GM21390 (cell line): Measurements from ENCODE around the gene TP53TG5.

Experiments used
- ATAC-seq: cut with Tn5 transposase; IDR thresholded peaks from one replicate; pipeline ENCODE4 v1.9.1; 2021; ENCODE audit not compliant: unreplicated experiment

The TP53TG5 gene

DNA sequence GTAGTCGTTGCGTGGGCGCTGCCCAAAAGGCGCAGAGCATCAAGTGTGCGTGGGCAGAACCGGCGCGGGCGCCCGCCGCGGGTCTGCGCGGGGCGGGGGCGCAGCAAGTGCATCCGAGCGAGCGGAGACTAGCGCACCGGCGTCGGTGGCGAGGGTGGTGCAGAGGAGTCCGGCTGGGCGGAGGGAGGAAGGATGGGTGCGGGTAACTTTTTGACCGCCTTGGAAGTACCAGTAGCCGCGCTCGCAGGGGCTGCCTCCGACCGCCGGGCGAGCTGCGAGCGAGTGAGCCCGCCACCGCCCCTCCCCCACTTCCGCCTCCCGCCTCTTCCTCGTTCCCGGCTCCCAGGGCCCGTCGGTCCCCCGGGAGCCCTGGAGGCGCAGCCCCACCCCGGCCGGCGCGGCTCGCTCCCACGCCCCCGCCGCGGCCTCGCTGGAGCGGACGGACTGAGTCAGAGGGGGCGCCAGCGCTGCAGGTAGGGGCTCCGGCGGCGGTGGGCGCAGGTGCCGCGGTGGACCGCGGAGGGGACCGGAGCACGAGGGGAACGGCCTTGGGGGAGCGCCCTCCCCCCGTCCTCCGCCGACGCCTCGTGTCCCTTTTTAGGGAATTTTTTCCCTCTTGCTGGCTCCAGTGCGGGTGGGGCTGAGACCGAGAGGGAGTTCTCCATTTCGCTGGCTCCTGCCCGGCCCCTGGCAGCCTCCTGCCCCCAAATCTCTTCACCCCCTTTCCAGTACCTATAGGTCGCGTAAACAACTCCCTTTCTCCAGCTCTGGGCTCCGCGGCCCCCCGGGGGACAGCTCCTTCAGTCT lies 28.3 kb upstream of the TP53TG5 start:
- ATAC-seq = no peak

DNA sequence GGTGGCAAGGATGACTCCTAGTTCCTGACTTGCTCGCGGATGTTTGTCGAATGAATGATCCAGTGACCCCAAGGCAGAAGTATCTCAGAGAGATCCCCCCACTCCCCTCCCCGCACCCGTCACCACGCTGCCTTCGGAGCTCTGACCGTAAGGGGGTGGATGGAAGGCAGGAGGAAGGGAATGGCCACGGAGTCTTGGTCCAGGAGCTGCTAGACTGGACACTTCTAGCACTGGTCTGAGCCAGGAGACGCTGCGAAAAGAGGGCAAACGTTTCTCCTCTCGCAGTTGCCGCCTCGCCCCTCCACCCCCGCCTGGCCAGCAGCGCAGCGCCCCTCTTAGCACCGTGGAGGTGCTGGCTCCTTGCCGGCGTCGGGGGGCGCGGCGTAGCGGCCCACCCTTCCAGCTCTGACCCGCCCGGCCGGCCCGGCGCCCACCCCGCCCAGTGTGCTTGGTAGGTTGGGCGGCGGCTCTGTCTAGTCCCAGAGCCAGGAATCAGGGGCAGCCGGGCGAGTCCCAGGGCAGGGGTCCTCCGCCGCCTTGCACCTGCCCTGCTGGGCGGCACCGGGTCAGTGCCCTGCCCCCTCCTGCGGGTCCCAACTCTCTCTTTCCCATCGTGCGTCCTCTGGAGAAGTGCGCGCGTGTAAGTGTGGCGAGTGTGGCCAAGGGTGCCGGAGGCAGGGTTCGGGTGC lies 27.6 kb upstream of the TP53TG5 start:
- no peak for ATAC-seq

DNA sequence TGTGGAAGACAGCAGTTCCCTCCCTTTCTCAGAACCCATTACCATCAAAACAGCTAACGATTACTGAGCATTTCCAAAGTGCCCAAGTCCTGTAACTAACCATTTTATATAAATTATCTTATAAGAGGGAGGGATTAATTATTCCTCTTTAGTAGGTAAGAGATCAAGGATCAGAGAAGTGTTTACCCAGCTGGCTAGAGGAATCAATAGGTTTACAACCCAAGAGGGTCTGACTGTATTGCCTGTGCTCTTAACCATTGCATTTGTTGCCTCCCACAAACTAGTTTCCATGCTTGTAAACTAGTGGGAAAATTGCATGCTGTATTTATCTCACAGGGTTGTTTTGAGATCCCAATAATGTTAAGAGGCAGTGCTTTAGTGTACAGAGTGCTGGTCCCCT lies 26.3 kb upstream of the TP53TG5 start:
- no peak for ATAC-seq

DNA sequence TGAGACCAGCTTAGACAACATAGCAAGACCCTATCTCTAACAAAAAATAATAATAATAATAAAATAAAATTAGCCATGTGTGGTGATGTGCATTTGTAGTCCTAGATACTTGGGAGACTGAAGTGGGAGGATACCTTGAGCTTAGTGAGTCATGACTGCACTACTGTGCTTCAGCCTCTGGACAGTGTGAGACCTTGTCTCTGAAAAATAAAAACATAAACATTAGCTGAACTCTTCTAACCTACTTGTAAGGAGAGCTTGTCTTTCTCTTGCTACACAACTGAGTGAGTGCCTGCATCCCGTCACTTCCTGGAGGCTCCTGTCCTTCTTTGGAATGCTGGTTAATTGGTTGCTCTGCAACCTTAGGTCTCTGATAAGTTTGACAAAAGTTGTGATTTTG lies 24.8 kb upstream of the TP53TG5 start:
- no peak for ATAC-seq

DNA sequence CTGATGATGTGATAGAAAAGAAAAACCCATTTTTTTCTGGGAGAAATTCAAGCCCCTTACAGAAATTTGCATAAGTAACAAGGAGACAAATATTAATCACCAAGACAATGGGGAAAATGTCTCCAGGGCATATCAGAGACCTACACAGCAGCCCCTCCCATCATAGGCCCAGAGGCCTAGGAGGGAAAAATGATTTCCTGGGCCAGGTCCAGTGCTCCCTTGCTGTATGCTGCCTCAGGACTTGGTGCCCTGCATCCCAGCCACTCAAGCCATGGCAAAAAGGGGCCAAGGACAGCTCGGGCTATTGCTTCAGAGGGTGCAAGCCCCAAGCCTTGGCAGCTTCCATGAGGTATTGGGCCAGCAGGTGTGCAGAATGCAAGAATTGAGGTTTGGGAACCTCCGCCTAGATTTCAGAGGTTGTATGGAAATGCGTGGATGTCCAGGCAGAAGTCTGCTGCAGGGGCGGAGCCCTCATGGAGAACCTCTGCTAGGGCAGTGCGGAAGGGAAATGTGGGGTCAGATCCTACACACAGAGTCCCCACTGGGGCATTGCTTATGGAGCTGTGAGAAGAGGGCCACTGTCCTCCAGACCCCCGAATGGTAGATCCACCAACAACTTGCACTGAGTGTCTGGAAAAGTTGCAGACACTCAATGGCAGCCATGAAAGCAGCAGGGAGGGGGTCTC lies 22.4 kb upstream of the TP53TG5 start:
- no peak for ATAC-seq

DNA sequence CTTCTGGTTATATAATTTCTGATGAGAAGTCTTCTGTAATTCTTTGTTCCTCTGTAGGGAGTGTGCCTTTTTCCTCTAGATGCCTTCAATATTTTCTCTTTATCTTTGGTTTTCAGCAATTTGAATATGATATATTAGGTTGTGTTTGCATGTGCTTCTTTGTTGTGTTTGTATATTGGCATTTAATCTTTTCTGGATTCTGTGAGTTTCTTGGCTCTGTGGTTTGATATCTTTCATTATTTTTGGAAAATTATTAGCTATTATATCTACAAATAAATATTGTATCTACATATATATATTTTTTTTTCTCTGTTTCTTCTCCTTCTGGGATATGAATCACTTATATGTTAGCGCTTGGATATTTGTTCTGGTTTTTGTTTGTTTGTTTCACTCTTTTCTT lies 20.9 kb upstream of the TP53TG5 start:
- ATAC-seq = no peak

DNA sequence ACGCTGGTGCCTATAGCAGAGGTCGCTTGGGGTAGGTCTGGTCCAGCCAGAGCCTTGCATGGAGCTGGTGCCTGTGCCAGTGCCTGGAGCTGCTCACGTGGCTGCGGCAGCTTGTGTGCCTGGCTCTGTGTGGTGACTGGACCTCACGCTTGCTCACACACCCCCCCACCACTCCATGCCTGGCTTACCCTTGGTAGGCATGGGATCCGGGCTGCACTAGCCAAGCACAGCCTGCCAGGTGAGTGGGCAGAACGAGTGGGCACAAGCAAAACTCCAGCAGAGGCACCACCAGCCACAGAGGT lies 16.9 kb upstream of the TP53TG5 start:
- ATAC-seq = no peak

DNA sequence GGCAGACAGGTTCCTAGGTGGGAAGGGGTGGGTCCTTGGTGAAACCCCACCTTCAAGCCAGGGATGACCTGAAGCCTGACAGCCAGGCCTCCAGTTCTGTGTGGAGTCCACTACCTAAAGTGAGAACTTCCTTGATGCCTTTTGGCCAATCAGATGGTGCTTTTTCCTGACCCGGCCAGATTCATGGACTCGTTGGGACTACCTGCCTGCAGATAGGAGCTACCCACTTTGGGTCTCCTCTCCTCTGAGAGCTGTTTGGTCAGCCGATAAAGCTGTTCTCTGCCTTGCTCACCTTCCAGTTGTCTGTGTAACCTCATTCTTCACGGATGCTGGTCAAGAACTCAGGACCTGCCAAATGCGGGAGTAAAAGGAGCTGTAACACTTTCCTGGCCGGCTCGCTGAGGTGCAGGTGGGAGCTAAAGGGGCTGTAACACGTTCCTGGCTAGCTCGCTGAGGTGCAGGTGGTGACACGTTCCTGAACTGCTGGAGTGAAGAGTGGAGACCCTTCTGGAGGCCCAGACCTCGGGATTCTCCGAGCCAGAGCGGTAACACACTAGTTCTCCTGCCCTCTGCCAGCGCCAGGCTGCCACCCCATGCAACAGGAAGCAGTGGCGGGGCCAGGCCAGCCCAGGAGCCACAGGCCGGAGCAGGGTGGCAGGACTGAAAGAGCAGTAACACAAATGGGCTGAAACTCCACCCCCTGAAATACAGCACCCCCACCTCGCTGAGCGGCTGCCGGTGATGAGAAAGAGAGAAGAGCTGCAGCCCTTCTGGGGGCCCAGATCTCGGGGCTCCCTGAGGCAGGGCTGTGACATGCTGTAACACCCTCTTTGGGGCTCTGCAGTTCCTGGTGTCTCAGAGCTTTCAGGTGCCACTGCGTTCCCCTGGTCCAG lies 16.3 kb upstream of the TP53TG5 start:
- ATAC-seq = no peak

DNA sequence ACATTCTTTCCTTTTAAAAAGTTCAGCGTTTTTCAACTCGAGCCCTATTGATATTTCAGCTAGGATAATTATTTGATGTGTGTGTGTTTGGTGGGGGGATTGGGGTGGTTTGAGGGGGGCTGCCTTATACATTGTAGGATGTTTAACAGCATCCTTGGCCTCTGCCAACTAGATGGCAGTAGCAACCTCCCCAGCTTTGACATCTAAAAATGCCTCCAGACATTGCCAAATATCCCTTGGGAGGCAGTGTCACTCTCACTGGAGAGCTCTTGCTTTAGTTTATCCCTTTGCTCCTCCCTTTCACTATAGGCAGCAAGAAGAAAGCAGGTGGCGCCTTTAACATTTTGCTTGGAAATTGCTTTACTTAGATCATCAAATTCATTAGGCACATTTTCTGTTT lies 14.6 kb upstream of the TP53TG5 start:
- no peak for ATAC-seq

DNA sequence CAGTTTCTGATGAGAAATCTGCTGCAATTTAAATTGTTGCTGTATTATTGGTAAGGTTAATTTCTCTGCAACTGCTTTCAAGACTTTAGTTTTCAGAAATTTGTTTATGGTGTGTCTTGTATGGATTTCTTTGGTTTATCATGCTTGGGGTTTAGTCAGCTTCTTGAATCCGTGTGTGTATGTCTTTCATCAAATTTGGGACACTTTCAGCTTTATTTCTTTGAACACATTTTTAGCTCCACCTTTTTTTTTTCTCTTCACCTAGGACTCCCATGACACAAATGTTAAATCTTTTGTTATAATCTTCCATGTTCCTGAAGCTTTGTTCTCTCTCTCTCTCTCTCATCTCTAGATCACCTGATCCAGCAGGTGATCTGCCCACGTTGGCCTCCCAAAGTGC lies 13.4 kb upstream of the TP53TG5 start:
- ATAC-seq = no peak

DNA sequence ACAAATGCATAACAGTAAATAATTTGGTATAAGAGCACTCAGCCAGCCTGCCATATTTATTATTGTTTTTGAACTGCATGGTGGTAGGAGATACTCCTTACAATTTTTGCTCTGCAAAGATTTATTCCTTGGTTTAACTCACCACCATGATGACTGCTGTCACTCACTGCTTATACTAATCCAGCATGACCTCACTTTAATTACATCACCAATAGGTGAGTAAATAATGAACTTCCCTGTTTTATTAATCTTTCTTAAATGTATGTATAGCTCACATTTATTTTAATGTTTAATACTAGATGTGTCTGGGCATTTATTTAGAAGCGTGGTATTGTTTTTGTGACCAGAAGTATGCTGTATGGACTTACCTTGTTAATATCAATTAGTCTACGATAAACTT lies 12.8 kb upstream of the TP53TG5 start:
- ATAC-seq = no peak

DNA sequence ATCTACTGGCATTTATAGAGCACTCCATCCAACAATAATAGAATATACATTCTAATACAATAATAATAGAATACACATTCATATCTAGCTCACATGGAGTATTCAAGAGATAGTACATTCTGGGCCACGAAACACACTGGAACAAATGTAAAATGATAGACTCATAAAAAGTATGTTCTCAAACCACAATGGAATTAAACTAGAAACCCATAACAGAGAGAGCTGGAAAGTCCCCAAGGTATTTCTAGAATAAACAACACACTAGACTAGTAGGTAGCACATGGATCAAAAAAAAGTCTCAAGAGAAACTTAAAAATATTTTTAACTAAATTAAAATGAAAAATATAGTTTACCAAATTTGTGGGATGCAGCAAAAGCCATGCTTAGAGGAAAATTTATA lies 9.1 kb upstream of the TP53TG5 start:
- no peak for ATAC-seq

DNA sequence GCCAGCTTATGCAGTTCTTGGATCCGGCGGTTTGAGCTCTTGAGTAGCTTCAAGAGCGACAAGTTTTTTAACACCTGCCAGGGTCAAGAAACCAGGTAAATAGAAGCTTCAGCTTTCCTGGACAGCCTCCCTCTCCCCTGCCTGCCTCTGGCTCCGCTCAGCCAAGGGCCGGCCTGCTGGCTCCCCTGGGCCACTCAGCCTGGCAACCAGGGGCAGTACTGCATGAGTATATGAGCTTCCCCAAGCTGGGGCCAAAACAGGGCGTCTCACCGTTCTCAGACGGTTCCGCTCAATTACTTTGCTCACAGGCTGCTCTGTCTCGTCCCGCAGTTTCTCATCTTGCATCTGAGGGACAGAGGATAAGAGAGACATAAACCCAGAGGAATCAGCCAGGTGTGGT lies 856 bp downstream of the TP53TG5 start:
- ATAC-seq = no peak

DNA sequence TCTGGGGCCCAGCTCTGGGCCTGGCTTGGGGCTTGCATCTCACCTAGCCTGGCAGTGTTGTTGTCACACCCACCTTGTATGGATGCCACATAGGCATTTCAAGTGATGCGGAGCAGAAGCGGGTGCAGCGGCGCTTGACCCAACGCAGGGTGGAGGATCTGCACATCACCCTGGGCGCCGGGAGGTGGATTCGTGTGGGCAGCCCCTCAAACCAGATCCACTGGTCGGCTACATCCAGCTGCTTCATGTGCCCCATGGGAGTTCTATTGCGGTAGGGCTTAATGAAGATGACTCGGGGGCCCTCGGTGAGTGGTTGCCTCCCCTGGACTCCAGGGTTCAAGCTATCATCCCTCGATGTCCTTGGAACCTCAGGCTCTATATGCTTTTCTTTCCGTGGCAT lies 3.2 kb downstream of the TP53TG5 start:
- ATAC-seq = no peak

DNA sequence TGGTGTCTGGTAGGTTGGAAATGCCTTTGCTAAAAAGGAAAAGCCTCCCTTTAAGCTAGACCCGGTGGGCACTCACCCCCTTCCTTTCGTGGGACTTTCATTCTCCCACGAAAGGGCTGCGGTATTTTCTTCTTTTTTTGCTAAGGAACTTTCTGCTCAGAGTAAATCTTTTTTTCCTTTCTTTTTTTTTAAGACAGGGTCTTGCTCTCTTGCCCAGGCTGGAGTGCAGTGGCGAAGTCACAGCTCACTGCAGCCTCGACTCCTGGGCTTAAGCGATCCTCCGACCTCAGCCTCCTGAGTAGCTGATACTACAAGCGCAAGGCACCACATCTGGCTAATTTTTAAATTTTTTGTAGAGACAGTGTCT lies 4.0 kb downstream of the TP53TG5 start:
- ATAC-seq = no peak

DNA sequence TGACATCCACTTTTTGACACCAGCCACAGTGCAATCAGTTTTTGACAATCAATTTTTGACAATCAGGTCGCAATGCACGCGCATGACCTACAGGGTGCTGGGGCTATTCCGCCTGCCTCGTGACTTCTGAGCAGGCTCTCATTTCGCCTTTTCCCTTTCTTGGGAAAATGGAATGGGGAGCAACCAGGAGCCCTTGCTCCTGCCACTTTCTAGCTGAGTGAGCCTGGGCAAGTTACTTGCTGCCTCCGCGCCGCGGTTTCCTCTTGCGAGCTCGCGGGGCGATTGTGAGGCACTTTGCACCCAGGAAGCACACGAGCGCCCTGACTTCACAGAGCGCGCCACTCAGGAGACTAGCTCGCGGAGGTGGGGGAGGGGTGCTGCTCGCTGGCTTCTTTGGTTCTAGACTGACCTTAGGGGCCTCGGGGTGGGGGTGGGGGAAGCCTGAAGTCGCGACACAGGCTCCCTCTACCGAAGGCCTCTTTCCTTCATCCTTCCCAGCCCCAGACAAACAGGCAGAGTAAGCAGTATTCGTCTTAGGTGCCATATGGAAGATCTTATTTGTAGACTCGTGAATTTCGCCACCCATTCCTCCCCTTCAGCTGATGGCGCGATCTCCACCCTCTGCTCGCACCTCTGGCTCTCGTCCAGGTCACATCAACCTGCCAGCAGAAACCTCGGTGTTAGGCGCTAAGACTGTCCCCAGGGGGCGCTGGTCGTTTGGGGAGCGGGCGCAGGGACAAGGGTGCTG lies 4.6 kb downstream of the TP53TG5 start:
- ATAC-seq = no peak

DNA sequence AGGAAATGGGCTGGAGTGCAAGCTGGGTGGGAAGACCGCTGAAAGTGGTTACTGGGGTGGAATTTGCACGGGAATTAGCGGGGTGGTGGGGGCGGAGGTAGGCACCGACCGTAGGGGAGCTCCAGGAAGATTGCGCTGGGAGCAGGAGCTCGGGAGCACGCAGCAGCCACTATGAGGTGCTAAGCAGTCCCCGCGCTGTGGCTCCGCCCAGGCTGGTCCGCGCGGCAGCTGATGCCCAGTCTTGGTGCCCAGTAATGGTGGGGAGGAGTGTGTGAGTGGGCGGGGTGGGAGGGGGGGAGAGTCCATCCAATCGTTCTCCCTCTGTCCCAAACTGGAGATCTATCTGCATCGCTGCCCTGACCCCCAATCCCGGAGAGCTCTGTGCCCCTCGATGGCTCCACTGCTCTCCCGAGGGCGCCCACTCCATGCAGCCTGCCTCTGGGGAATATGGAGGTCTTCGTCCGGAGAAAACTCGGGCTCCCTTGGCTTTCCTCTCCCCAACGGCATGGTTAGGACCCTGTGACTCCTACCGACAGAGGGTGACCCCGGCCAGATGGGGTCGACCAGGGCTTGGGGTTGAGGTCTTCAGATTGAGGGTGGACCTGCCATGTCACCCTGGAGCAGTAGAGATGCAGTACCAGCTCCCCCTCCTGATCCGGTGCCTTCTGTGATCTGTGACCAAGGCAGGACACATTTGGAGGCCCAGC lies 5.3 kb downstream of the TP53TG5 start:
- ATAC-seq = no peak

DNA sequence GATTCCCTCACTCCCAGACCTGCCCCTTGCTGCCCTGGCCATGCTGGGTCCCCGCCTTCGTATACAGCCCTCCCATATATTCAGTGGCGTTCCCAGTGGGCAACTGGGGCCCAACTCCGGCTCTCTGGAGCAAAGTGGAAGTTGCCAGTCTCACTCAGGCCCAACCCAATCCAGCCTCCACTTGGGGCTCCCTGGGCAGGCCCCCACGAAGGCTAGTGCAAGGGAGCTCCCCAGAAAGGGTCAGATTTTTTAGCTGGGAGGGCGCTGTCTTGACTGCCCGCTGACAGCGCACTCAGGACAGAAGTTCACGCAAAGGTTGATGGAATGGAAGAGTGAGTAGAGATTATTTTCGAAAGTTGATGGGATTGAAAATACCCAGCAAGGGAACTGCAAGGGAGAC lies 5.9 kb downstream of the TP53TG5 start:
- no peak for ATAC-seq

DNA sequence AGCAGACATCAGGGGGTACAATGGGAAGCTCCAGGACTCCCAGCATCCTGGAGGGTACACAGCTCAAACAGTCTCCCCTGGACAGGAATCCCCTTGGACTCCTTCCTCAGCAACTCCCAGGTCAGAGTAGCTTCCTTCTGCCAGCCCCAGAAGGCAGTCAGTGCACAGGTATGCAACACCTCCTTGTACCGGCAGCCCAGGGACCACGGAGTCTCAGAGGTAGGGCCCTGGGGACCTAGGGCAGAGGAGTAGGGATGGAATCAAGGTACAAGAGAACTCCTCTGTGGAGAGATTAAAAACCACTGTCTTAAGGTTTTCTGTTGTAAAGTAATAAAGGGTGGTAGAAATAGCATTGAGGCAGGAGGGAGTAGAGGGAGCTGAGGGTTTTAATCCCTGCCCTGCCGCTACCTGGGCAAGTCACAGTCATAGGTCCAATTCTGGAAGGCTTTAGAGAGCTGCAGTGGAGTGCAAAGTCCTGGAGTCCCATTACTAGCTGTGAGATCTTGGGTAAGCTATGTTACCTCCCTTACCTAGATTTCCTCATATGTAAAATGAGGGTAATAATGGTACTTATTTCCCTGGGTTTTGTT lies 7.5 kb downstream of the TP53TG5 start:
- ATAC-seq = no peak
